Measurements from ENCODE around the gene VPS13D. TPM values are rescaled to one million over a fixed set of nuclear protein-coding genes. Genes with fewer than 3 reads are reported as not detected.

The VPS13D gene
- total RNA-seq, 1 donor from 2014 or later: 88.9 TPM

DNA sequence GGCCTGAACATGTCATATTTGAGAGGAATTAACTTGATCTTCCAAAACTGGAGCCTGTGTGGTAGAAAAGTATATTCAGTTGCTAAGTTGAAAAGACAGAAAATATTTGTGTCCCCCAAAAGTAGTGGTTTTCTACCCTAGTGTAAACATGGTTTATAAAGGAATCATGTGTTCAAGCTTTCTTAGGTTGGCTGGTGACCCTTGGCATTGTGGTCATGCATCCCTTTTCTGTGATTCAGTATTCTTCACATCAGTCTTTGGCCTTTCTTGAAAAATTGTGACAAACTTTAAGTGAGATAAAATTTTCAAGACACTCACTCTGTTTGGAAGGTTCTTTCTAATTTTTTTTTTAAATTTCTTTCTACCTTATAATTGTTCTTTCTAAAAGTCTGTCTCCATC is 195.0 kb downstream of the VPS13D start:
- H3K9me3 ChIP-seq: no peaks in the 10 kb centered on the region
- no peak overlapping the region for H3K4me3 ChIP-seq
- no peaks in the 10 kb centered on the region for H3K27me3 ChIP-seq
- peak overlapping the region; percentile 71 for H3K27ac ChIP-seq
- intact Hi-C loops (cut with DNase I): no loop called here
- DNase-seq (ENCODE audit: extremely low spot score in 2 of 2): no peak
- TF ChIP-seq, protein P1, sequence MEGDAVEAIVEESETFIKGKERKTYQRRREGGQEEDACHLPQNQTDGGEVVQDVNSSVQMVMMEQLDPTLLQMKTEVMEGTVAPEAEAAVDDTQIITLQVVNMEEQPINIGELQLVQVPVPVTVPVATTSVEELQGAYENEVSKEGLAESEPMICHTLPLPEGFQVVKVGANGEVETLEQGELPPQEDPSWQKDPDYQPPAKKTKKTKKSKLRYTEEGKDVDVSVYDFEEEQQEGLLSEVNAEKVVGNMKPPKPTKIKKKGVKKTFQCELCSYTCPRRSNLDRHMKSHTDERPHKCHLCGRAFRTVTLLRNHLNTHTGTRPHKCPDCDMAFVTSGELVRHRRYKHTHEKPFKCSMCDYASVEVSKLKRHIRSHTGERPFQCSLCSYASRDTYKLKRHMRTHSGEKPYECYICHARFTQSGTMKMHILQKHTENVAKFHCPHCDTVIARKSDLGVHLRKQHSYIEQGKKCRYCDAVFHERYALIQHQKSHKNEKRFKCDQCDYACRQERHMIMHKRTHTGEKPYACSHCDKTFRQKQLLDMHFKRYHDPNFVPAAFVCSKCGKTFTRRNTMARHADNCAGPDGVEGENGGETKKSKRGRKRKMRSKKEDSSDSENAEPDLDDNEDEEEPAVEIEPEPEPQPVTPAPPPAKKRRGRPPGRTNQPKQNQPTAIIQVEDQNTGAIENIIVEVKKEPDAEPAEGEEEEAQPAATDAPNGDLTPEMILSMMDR (IDR thresholded peaks at IDR 0.05): no peak
- no peak for TF ChIP-seq POLR2AphosphoS5 (IDR thresholded peaks at IDR 0.05; ENCODE audit: insufficient read depth in 1 of 2, low read depth in 1 of 2)
- TF ChIP-seq POLR2A (IDR thresholded peaks at IDR 0.05): no peak
- peaks cover 30% of the 10 kb centered on the region for H3K4me1 ChIP-seq
- H3K36me3 ChIP-seq: no peaks in the 10 kb centered on the region

DNA sequence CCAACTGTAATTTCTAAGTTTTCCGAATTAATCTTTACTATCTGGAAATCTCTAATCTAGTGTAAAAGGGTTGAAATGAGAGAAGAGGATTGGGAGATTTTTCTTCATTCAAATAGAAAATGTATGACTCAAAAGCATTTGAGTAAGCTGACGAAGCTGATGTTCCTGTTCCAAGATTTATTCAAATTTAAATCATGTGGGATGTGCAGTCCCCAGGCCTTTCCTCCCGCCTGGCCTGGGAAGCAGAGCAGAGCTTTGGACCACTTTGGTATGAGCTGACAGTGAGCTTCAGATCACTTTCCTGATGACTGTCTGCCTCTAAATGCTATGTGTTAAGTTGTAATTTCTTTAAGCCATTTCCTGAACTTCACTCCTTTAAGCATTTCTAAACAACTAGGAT is 196.2 kb downstream of the VPS13D start:
- Histone ChIP-seq H3K9me3 (no peaks in the 10 kb centered on the region), H3K27ac (peak overlapping the region; percentile 42), H3K4me1 (peaks cover 30% of the 10 kb centered on the region), H3K36me3 (no peaks in the 10 kb centered on the region), H3K4me3 (no peak overlapping the region), H3K27me3 (no peaks in the 10 kb centered on the region)
- TF ChIP-seq POLR2A (IDR thresholded peaks at IDR 0.05) (no peak), POLR2AphosphoS5 (IDR thresholded peaks at IDR 0.05; ENCODE audit: insufficient read depth in 1 of 2, low read depth in 1 of 2) (peak in 1 of 2 donors; percentile 16)
- TF ChIP-seq, protein P1 (IDR thresholded peaks at IDR 0.05): no peak
- DNase-seq (ENCODE audit: extremely low spot score in 2 of 2): no peak
- intact Hi-C loops (cut with DNase I): no loop called here

DNA sequence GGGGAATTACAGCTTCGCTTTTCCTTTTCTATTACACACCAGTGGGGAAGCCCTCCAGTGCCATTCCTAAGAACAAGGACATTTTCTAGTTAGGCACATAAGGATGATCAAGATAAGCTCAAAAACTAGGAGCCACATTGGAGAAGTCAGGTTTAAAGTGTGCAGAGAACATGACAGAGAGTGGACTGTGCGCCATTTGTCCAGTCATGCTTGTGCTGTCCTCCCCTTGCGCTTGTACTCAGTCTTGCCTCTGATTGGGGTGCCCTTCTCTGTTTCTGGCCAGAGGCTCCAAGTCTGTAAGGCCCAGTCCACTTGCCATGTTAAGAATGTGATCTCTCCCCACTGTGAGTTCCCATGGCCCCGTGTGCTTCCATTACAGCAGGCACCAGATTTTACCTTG is 198.5 kb downstream of the VPS13D start:
- Histone ChIP-seq H3K27me3 (no peaks in the 10 kb centered on the region), H3K27ac (no peak overlapping the region), H3K9me3 (no peaks in the 10 kb centered on the region), H3K4me3 (no peak overlapping the region), H3K36me3 (no peaks in the 10 kb centered on the region), H3K4me1 (peaks cover 31% of the 10 kb centered on the region)
- TF ChIP-seq POLR2AphosphoS5 (IDR thresholded peaks at IDR 0.05; ENCODE audit: insufficient read depth in 1 of 2, low read depth in 1 of 2): no peak
- TF ChIP-seq, protein P1 (IDR thresholded peaks at IDR 0.05): no peak
- TF ChIP-seq POLR2A (IDR thresholded peaks at IDR 0.05): no peak
- intact Hi-C loops (cut with DNase I): no loop called here
- DNase-seq (ENCODE audit: extremely low spot score in 2 of 2): no peak

DNA sequence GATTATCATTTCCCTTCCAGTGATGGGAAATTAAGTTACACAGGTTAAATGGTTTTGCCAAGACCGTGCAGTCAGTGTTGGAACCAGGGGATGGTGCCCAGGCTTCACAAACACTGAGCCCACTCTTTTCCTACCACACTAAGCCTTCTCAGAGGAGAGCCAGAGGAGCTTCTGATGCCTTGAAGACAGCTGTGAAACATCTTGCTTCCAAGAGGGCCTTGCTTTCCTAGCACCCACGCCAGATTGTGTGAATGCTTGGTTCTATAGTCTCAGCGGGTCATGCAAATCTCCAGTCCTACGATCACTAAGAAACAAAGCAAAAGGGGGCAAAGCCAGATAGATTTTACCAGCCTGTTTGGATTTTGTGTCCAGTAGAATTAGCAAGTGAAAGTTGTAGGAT is 200.7 kb downstream of the VPS13D start:
- intact Hi-C loops (cut with DNase I): no loop called here
- Histone ChIP-seq H3K9me3 (no peaks in the 10 kb centered on the region), H3K4me3 (no peak overlapping the region), H3K36me3 (no peaks in the 10 kb centered on the region), H3K27ac (no peak overlapping the region), H3K4me1 (peaks cover 39% of the 10 kb centered on the region), H3K27me3 (no peaks in the 10 kb centered on the region)
- no peak for TF ChIP-seq POLR2A (IDR thresholded peaks at IDR 0.05)
- TF ChIP-seq, protein P1 (IDR thresholded peaks at IDR 0.05): no peak
- TF ChIP-seq POLR2AphosphoS5 (IDR thresholded peaks at IDR 0.05; ENCODE audit: insufficient read depth in 1 of 2, low read depth in 1 of 2): no peak
- DNase-seq (ENCODE audit: extremely low spot score in 2 of 2): no peak

DNA sequence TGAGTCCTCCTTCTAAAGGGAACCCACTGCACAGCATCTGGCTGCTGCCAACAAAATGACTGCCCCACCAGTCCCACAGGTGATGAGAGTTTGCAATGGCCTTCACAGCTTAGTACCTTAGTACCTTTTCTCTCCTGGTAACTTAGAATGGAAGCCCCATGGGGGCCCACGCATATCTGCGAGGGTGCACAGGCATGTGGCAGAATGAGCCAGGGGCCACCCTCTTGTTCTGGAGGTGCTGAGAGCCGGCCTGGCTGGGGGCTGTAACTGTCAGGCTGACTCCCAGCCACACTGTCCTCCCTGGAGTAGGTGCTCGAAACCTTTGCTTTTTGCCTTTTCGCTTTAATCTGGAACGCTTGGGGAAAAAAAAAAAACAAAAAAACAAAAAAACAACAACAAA is 203.1 kb downstream of the VPS13D start:
- H3K4me3 ChIP-seq: no peak overlapping the region
- DNase-seq (ENCODE audit: extremely low spot score in 2 of 2): no peak
- peak overlapping the region; percentile 79 for H3K27ac ChIP-seq
- no peaks in the 10 kb centered on the region for H3K36me3 ChIP-seq
- no peaks in the 10 kb centered on the region for H3K9me3 ChIP-seq
- peaks cover 53% of the 10 kb centered on the region for H3K4me1 ChIP-seq
- intact Hi-C loops (cut with DNase I): no loop called here
- no peaks in the 10 kb centered on the region for H3K27me3 ChIP-seq
- no peak for TF ChIP-seq POLR2AphosphoS5 (IDR thresholded peaks at IDR 0.05; ENCODE audit: insufficient read depth in 1 of 2, low read depth in 1 of 2)
- TF ChIP-seq, protein P1 (IDR thresholded peaks at IDR 0.05): no peak
- no peak for TF ChIP-seq POLR2A (IDR thresholded peaks at IDR 0.05)

All from vagina (tissue), 2 donors.